Spleen (tissue), 7 donors: ENCODE results near the gene RORB.

Source experiments
- CTCF ChIP-seq, 11 experiments: fragments of 200-600 bp in 7 of 11; fragments of 450-650 bp in 4 of 11; sonication (generic) in 4 of 11; IDR thresholded peaks in 8 of 11; conservative IDR thresholded peaks in 3 of 11; 1 replicate in 7 of 11; 2 replicates in 4 of 11; pipeline versions ENCODE4 v1.4.0 to v1.8.0; 2016 to 2021; ENCODE audit warnings: antibody characterized with exemption in 11 of 11, inconsistent platforms in 4 of 11, mild to moderate bottlenecking in 1 of 11
- POLR2A ChIP-seq, 3 donors: fragments of 450-650 bp; IDR thresholded peaks; one replicate each; pipeline ENCODE4 v1.5.1; 2017; ENCODE audit warnings: antibody characterized with exemption in 3 of 3, mild to moderate bottlenecking in 1 of 3
- POLR2AphosphoS5 ChIP-seq, 3 donors: sonication (generic); formaldehyde crosslinking; IDR thresholded peaks; one replicate each; pipeline ENCODE4 v1.5.1; 2017; ENCODE audit warnings: antibody characterized with exemption in 3 of 3
- donor health status: DM: no; HTN: no; CAD: no; lungs with moderate emphysema.
- donor health status: DM: no; HTN: no; CAD: no.
- donor health status: DM: no; HTN: no; CAD: no.

- no peak for TF ChIP-seq POLR2AphosphoS5 (IDR thresholded peaks at IDR 0.05)
- no peak for TF ChIP-seq CTCF (IDR thresholded peaks at IDR 0.05 in 8 of 11, conservative IDR thresholded peaks at IDR 0.05 in 3 of 11)
- no peak for TF ChIP-seq POLR2A (IDR thresholded peaks at IDR 0.05)
Observed at GRCh38 chr9:74503666-74504065, 6.5 kb downstream of the RORB start.
